Choroid plexus epithelial cell (primary cell): ENCODE results near the gene RAB23.

Experiments used
- DNase-seq: peaks from one replicate; pipeline ENCODE4 v3.0.0-alpha.2; 2010; ENCODE audit warnings: low read depth
- H3K4me3 ChIP-seq: 2 replicates; pipeline ENCODE4 v1.5.1; 2011; ENCODE audit warnings: low read depth, mild to moderate bottlenecking, control low read depth, low read length, moderate library complexity
- CTCF ChIP-seq: conservative IDR thresholded peaks from 2 replicates; pipeline ENCODE4 v1.5.1; 2011; ENCODE audit warnings: low read depth, mild to moderate bottlenecking, control low read depth, inconsistent platforms, low read length, moderate library complexity

Gene RAB23

DNA sequence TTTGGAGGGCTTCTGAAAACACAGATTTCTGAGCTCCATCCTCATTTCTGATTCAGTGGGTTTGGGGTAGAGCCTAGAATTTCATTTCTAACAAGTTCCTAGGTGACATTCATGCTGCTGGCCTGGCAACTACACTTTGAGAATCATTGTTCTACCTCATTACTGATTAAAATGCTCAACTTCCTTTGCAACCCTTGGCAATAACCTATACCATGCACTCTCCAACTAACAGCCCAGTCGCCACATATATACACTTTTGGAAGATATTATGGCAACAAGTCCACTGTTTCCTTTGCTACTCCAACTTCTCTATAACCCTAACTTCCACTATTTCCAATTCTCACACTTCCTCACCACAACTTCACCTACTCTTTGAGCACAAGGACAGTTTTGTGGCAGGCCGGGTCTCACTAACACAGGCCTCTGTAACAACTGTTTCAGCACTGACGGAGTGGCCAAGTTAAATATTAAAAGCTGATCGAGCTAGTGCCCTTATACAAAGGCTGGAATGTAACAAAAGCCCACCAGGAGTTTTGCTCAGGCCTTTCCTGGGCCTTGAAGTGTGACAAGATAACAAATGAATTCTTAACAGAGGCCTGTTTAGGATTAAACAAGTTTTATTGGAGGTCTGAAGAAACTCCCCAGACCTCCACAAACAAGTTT lies 32.1 kb upstream of the RAB23 start:
- H3K4me3 ChIP-seq, result no peak overlapping the region
- TF ChIP-seq CTCF, result no peak
- no peak for DNase-seq

DNA sequence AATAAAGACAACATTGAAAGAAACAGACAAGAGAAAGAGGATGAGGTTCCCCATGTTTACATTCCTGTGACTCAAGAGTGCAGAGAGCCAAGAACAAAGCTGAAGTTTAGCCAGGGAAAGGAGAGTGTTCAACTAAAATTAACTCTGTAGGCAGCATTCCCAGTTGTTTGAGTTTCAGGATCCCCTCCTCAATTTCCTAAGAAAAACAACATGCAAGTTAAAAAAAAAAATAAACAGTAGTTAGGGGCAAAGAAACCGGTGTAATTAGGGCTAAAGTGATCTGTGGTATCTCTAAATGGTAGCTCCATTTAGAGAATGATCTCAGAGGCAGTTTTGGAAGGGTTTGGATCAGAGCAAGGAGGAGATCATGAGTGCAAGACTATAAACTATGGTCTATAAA lies 30.9 kb upstream of the RAB23 start:
- no peak overlapping the region for H3K4me3 ChIP-seq
- TF ChIP-seq CTCF, result no peak
- peak; percentile 71 for DNase-seq

DNA sequence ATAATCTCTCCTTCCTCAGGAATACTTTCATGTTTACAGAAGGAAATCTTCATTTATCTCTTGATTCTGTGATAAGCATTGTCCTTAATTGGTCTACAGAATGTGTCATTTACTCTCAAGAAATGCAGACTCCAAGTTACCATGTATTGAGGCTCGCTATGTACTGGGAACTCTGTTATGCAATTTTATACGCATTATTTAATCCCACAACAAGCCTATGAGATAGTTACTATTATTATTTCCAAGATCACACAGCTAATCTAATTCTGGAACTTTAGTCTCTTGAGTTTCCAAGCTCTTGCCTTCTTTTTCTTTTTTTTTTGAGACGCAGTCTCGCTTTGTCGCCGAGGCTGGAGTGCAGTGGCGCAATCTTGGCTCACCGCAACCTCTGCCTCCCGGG lies 30.0 kb upstream of the RAB23 start:
- DNase-seq, result no peak
- TF ChIP-seq CTCF, result no peak
- H3K4me3 ChIP-seq, result no peak overlapping the region

DNA sequence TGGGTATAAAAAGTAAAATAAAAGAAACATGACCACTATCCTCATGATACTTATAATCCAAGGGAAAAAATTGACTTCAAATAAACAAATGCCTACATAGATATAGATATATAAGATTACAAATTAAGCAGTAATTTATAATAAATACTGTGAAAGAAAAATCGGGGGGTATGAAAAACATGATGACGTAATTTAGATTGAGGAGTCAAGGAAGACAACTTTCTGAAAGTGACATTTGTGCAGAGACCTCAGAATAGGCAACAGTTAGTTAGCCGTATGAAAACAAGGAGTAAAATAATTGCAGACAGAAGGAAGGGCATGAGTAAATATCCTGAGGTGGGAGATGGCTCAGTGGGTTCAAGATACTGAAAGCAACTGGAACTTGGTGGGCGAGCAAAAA lies 28.2 kb upstream of the RAB23 start:
- no peak overlapping the region for H3K4me3 ChIP-seq
- no peak for TF ChIP-seq CTCF
- no peak for DNase-seq

DNA sequence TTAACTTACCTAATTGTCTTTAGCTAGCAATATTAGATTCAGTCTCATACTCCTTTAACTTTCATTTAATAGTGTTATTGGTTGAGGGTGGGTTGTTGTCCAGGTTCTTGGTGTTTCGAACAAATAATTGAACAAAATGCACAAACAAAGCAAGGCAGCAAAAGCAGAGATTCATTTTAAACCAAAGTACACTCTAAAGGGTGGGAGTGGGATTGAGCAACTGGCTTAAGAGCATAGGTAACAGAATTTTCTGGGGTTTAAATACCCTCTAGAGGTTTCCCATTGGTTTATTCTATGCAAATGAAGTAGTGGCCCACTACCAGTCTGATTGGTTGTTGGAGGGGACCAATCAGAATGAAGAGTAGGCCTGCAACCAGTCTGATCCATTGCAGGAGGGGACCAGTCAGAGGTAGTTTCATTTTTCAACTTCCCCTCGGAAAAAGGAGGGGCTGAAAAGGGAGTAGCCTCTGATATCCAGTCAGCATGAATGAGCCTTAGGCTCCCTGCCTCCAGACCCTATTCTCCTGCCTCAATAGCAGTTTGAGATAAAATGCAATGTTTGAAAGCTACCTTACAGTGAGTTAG lies 26.3 kb upstream of the RAB23 start:
- TF ChIP-seq CTCF, result no peak
- no peak for DNase-seq
- H3K4me3 ChIP-seq, result no peak overlapping the region

DNA sequence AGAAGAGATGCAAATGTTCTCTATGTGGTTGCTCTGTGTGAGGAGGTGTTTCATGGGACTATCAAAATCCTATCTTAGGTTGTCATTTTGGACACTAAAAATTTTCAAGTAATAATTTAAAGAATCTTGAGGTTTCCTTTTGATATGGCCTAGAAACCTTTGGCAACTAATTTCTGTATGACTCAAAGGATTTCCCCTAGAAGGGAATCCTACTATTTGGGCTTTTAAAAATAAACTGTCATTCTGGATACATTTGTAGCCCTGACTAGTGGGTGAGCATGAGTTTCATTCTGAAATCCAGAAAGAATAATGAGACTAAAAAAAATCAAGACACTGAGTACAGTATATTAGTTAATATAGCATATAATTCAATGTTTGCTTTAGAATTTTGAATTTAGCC lies 25.5 kb upstream of the RAB23 start:
- no peak overlapping the region for H3K4me3 ChIP-seq
- DNase-seq, result peak; percentile 55
- TF ChIP-seq CTCF, result no peak

DNA sequence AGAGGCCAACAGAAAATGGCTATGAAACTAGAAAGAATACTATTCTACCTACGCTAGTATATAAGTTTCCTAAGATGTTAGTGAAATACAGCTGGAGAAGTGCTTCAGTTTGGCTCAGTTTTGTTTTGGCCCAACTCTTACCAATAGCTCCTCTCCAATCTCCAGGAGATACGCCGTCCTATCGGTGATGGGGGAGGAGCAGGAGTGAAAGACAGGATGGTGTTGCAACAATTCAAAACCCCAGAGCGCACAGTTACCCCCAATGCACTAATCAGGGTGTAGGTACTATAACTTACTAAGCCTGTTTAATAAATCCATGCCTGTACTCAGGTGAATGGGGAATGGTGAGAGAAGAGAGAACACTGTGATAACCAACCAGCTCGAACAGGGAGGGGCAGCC lies 24.2 kb upstream of the RAB23 start:
- DNase-seq, result no peak
- H3K4me3 ChIP-seq, result no peak overlapping the region
- no peak for TF ChIP-seq CTCF
